Inflammatory macrophage treated with lipopolysaccharide for 4 hours (primary cell): ENCODE results near the gene ZWILCH.
"Not testable (repeated sequence)": the region's sequence is repeated elsewhere in the genome, so short reads cannot be mapped to it uniquely, and the experiment has no call there.

ENCODE experiments used
- DNase-seq: peaks from one replicate; pipeline ENCODE4 v3.0.0-alpha.2; 2020

ZWILCH gene

GRCh38 chr15:66489179-66489791 is 15.8 kb upstream of the ZWILCH start:
- no peak for DNase-seq

GRCh38 chr15:66491846-66492245 is 13.3 kb upstream of the ZWILCH start:
- DNase-seq: no peak

DNA sequence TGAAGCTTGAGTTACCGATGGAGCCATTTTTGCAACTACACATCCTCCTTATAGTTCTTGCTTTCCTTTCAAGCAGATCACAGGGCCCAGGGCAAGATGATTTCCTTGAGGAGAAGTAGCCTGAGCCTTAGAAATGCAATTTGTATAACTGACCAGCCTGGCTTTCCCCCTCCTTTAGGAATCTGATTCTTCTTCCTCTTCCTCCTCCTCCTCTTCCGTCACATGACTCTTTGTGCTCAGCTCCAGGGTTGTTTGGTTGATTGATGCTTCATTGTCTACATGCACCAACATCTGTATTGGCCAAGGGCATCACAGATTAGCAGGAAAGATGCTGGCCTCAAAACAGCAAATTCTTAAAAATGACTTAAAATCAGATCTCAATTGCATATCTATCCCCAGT is 10.9 kb upstream of the ZWILCH start:
- DNase-seq: peak; percentile 48

DNA sequence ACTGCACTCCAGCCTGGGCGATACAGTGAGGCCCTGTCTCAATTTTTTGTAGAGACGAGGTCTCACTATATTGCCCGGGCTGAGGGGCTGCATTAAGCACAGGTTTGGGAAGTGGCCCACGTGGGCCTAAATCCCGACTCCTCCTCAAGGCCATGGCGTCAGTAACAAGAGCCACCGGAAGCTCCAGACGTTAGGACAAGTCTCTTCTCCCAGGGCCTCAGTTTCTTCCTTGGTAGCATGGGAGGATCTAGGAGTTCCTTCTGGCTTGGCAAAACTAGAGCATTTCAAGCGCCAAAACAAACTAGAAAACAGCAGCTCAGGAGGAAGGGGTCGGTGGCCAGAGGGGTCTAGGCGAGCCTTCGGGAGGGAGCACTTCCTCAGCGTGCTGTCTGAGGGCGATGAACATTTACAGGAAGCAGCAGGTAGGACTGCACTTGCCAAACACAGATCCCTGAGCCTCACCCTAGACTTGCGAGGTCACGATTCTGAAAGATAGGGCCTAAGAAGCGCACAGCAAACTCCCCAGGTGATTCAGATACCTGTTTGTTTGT is 8.1 kb upstream of the ZWILCH start:
- peak; percentile 12 for DNase-seq

GRCh38 chr15:66497502-66498455 is 7.3 kb upstream of the ZWILCH start, which contains the start of gene SNAPC5:
Gene SNAPC5, minus strand, starts transcription at chr15:66497762. Its CDS starts 31 bp downstream, at chr15:66497731.
- peak; percentile 96 for DNase-seq

- peak; percentile 47 for DNase-seq
Observed at GRCh38 chr15:66498501-66499386, 6.4 kb upstream of the ZWILCH start.

GRCh38 chr15:66500346-66500745 is 4.8 kb upstream of the ZWILCH start:
- not testable (repeated sequence) for DNase-seq

DNA sequence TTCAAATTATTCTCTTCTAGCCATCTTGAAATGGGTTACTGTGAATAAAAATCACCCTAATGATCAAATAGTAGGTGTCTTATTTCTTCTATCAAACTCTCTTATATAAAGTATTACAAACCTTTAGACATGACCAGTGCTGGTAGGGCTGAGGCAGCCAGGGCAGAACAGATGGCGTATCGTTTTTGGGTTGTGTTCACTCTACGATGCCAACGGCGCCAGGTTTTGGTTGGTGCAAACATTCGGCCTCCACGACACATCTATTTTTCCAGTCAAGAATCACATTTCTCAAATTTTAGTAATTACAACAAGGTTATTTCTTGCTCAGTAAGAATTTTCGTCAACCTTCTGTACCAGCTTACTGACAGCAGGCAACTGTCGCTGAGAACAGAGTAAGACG is 2.6 kb upstream of the ZWILCH start:
- no peak for DNase-seq

DNA sequence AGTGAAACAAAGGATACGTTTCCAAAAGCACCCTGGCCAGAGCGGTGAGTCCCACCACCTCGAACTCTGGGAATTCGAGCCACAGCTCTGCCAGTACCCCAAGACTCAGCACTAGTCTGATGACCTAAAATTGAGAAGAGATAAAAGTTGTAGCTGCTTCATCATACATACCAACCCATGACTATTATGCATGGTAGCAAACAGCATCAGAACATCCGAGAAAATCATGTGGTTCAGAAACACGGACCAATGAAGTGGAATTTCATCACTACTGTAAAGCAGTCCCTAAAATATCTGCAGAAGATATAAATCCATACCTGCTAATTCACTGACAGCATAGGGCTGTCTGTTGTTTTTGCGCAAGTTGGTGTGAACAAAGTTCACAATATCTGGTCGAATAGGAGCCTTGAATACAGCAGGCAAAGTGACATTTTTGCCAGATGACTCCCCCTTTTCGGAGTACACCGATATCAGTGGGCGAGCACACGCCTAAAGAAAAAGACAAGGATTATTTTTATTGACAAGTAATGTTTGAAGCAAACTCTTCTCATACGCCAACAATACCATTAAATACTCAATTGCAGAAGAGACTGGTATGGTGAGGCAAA is 2.0 kb upstream of the ZWILCH start:
- peak; percentile 19 for DNase-seq

GRCh38 chr15:66503780-66504562 is 1.2 kb upstream of the ZWILCH start:
- no peak for DNase-seq

GRCh38 chr15:66505430-66505811 is 295 bp downstream of the ZWILCH start:
- no peak for DNase-seq

DNA sequence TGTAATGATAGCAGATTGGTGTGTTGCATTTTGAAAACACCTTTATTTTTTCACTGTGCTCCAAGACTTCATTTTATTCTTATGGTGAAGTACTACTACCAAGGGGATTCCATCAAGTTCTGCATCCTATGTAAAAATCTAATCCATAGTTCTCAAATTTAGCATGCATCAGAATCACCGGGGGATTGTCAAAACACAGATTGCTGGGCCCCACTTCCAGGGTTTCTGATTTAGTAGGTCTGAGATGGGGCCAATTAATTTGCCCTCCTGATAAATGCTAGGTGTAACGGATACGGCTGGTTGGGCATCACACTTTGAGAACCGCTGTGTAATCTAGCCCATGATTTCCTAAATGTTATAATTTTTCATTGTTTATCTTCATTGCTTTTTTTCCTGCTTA is 692 bp downstream of the ZWILCH start:
- DNase-seq: no peak

- DNase-seq: no peak
Observed at GRCh38 chr15:66508293-66508883, 3.3 kb downstream of the ZWILCH start.

GRCh38 chr15:66514586-66514985 is 9.5 kb downstream of the ZWILCH start:
- DNase-seq: no peak

- no peak for DNase-seq
Observed at GRCh38 chr15:66515901-66516322, 10.8 kb downstream of the ZWILCH start.

- no peak for DNase-seq
Observed at GRCh38 chr15:66523926-66524325, 18.8 kb downstream of the ZWILCH start.

DNA sequence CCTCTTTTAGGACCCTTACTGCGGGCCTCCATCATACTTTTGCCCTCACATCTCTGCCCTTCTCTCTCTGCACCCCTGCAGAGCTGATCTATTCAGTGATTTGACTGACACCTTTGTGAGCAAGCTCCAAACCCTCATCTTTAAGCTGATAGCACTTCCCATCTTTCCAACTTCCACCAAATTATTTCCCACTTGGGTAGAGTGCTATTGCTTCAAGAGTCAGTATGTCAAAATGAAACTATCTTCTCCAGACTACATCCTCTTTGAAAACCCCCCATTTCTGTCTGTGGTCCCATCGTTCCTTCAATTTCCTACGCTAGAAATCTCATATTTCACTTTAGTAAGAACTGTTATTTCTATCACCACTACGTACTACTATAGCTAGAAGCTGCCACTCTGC is 19.7 kb downstream of the ZWILCH start:
- peak; percentile 71 for DNase-seq

DNA sequence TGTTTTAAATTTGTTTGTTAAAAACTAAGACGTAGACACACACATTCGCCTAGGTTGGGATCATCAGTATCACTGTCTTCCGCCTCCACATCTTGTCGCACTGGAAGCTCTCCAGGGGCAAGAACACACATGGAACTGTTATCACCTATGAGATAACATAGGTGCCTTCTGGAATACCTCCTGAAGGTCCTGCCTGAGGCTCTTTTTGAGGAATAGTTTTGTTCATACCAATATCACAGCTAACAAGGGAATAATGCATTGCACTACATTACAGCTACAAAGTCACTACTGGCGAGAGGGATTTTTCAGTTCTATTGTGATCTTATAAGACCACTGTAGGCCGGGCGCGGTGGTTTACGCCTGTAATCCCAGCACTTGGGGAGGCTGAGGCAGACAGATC is 29.9 kb downstream of the ZWILCH start:
- DNase-seq: no peak

DNA sequence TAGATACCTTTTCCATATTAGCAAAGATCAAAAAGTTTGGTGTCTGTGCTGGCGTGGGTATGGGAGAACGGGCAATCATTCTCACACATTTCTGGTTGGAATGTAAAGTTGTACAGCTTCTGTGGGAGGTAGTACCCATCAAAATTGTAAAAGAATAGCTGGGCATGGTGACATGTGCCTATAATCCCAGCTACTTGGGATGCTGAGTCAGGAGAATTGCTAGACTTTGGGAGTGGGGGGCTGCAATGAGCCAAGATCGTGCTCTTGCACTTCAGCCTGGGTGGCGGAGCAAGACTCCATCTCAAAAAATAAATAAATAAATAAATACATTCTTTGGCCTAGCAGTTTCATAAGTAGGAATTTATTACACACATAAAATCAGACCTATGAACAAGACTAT is 37.8 kb downstream of the ZWILCH start:
- no peak for DNase-seq

DNA sequence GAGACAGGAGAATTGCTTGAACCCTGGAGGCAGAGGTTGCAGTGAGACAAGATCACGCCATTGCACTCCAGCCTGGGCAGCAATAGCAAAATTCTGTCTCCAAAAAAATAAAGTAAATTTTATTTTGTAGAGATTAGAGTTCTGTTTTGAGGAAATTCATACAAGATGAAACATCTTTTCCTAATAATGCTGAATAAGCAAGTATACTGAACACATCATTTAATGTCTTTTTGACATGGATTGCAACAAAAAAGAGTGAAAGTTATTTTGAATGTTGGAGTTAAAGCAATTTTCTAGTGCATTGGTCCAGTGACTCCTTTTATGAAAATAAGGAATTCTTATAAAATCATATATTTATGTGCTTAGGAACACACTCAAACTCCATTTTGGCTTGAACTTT is 40.1 kb downstream of the ZWILCH start:
- no peak for DNase-seq

DNA sequence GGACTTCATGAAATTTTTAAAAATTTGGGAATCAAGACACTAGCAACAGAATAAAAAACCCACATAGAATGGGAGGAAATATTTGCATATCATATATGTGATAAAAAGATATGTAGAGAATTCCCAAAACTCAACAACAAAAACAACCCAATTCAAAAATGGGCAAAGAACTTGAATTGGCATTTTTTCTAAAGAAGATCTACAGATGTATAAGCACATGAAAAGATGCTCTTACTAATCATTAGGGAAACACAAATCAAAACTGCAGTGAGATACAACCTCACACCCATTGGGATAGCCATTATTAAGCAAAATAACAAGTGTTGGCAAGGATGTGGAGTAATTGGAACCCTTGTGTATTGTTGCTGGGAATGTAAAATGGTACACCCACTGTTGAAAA is 50.6 kb downstream of the ZWILCH start:
- no peak for DNase-seq
